BLaER1 (cell line): ENCODE results near the gene TMEM201.
"Not testable (repeated sequence)": the region's sequence is repeated elsewhere in the genome, so short reads cannot be mapped to it uniquely, and the experiment has no call there.

Source experiments
- H3K27ac ChIP-seq: shearing (Covaris generic); formaldehyde crosslinking; 2 replicates; pipeline ENCODE4 v1.8.1; 2022
- H3K27me3 ChIP-seq: shearing (Covaris generic); formaldehyde crosslinking; 2 replicates; pipeline ENCODE4 v1.8.1; 2022
- H3K36me3 ChIP-seq: shearing (Covaris generic); formaldehyde crosslinking; 2 replicates; pipeline ENCODE4 v1.8.1; 2022
- H3K4me1 ChIP-seq: shearing (Covaris generic); formaldehyde crosslinking; 2 replicates; pipeline ENCODE4 v1.8.1; 2022
- H3K4me2 ChIP-seq: shearing (Covaris generic); formaldehyde crosslinking; 2 replicates; pipeline ENCODE4 v1.8.1; 2022
- H3K4me3 ChIP-seq: shearing (Covaris generic); formaldehyde crosslinking; 2 replicates; pipeline ENCODE4 v1.8.1; 2022
- H3K9ac ChIP-seq: shearing (Covaris generic); formaldehyde crosslinking; 2 replicates; pipeline ENCODE4 v1.8.1; 2022
- H3K9me3 ChIP-seq: shearing (Covaris generic); formaldehyde crosslinking; 2 replicates; pipeline ENCODE4 v1.8.1; 2022
- H4K20me1 ChIP-seq: shearing (Covaris generic); formaldehyde crosslinking; 2 replicates; pipeline ENCODE4 v1.8.1; 2022
- Cebpa-rat ChIP-seq: shearing (Covaris generic); IDR thresholded peaks from 2 replicates; pipeline ENCODE4 v1.8.1; 2022

The TMEM201 gene

GRCh38 chr1:9615316-9616063 lies 26.8 kb downstream of the TMEM201 start:
- H3K27ac ChIP-seq: no peak overlapping the region
- 0 out of 2 replicates have a peak, but pooled peaks cover 8% of the 10 kb centered on the region for H3K4me1 ChIP-seq
- H3K4me3 ChIP-seq: no peak overlapping the region
- no peak overlapping the region for H3K9ac ChIP-seq
- no peaks in the 10 kb centered on the region for H3K27me3 ChIP-seq
- no peak for TF ChIP-seq Cebpa-rat
- H3K36me3 ChIP-seq: peaks cover 48% of the 10 kb centered on the region
- H3K9me3 ChIP-seq: no peaks in the 10 kb centered on the region
- peaks cover 28% of the 10 kb centered on the region for H4K20me1 ChIP-seq
- no peak overlapping the region for H3K4me2 ChIP-seq

GRCh38 chr1:9618909-9619679 lies 30.4 kb downstream of the TMEM201 start:
- TF ChIP-seq Cebpa-rat: no peak
- no peak overlapping the region for H3K4me2 ChIP-seq
- H3K36me3 ChIP-seq: peaks cover 12% of the 10 kb centered on the region
- H3K27me3 ChIP-seq: no peaks in the 10 kb centered on the region
- H3K27ac ChIP-seq: no peak overlapping the region
- H4K20me1 ChIP-seq: peaks cover 12% of the 10 kb centered on the region
- H3K4me1 ChIP-seq: peaks cover 9% of the 10 kb centered on the region
- H3K9me3 ChIP-seq: no peaks in the 10 kb centered on the region
- H3K9ac ChIP-seq: no peak overlapping the region
- H3K4me3 ChIP-seq: no peak overlapping the region

GRCh38 chr1:9621032-9621431 lies 32.3 kb downstream of the TMEM201 start:
- no peaks in the 10 kb centered on the region for H3K36me3 ChIP-seq
- H4K20me1 ChIP-seq: no peaks in the 10 kb centered on the region
- H3K9me3 ChIP-seq: no peaks in the 10 kb centered on the region
- no peak overlapping the region for H3K27ac ChIP-seq
- peaks cover 20% of the 10 kb centered on the region for H3K4me1 ChIP-seq
- no peak overlapping the region for H3K4me3 ChIP-seq
- H3K9ac ChIP-seq: no peak overlapping the region
- no peaks in the 10 kb centered on the region for H3K27me3 ChIP-seq
- TF ChIP-seq Cebpa-rat: no peak
- no peak overlapping the region for H3K4me2 ChIP-seq

GRCh38 chr1:9624081-9624480 lies 35.4 kb downstream of the TMEM201 start:
- no peak overlapping the region for H3K9ac ChIP-seq
- no peak for TF ChIP-seq Cebpa-rat

GRCh38 chr1:9625030-9625429 lies 36.3 kb downstream of the TMEM201 start:
- H3K27me3 ChIP-seq, H3K4me3 ChIP-seq, H3K27ac ChIP-seq, H4K20me1 ChIP-seq, H3K9me3 ChIP-seq, H3K9ac ChIP-seq, H3K36me3 ChIP-seq, H3K4me2 ChIP-seq: not testable (repeated sequence)
- H3K4me1 ChIP-seq: peaks cover 56% of the 10 kb centered on the region

More at GRCh38 chr1:9624081-9624480, 35.4 kb downstream of the TMEM201 start:
- Histone ChIP-seq H3K9me3 (no peaks in the 10 kb centered on the region), H3K4me2 (peak overlapping the region; percentile 32), H3K27ac (no peak overlapping the region), H3K36me3 (no peaks in the 10 kb centered on the region), H3K27me3 (no peaks in the 10 kb centered on the region), H3K4me1 (peaks cover 46% of the 10 kb centered on the region), H4K20me1 (no peaks in the 10 kb centered on the region), H3K4me3 (no peak overlapping the region)

- H4K20me1 ChIP-seq: no peaks in the 10 kb centered on the region
- no peaks in the 10 kb centered on the region for H3K9me3 ChIP-seq
- peaks cover 68% of the 10 kb centered on the region for H3K4me1 ChIP-seq
- TF ChIP-seq Cebpa-rat: no peak
- H3K27me3 ChIP-seq: no peaks in the 10 kb centered on the region
- H3K36me3 ChIP-seq: no peaks in the 10 kb centered on the region
- H3K9ac ChIP-seq: peak overlapping the region; percentile 59; the same call in 1 of the 2 replicates
- peak overlapping the region; percentile 61 for H3K27ac ChIP-seq
- peak overlapping the region; percentile 84 for H3K4me2 ChIP-seq
- peak overlapping the region; percentile 64 for H3K4me3 ChIP-seq
These were observed 37.5 kb downstream of the TMEM201 start for GRCh38 chr1:9626201-9626608.

GRCh38 chr1:9628541-9629444 lies 40.1 kb downstream of the TMEM201 start:
- Histone ChIP-seq H3K36me3 (0 out of 2 replicates have a peak, but pooled peaks cover under 1% of the 10 kb centered on the region), H3K27me3 (no peaks in the 10 kb centered on the region), H3K4me3 (peak overlapping the region; percentile 33; the same call in 1 of the 2 replicates), H3K27ac (peak overlapping the region; percentile 80), H3K4me2 (peak overlapping the region; percentile 84), H3K4me1 (peaks cover 78% of the 10 kb centered on the region), H3K9ac (peak overlapping the region; percentile 58; the same call in 1 of the 2 replicates), H4K20me1 (no peaks in the 10 kb centered on the region), H3K9me3 (no peaks in the 10 kb centered on the region)
- TF ChIP-seq Cebpa-rat: no peak

GRCh38 chr1:9629445-9630201 lies 40.9 kb downstream of the TMEM201 start:
- H3K4me3 ChIP-seq: peak overlapping the region; percentile 60
- peak overlapping the region; percentile 80 for H3K27ac ChIP-seq
- H3K27me3 ChIP-seq: no peaks in the 10 kb centered on the region
- TF ChIP-seq Cebpa-rat: no peak
- peaks cover 8% of the 10 kb centered on the region for H3K9me3 ChIP-seq
- H3K4me2 ChIP-seq: peak overlapping the region; percentile 84
- 0 out of 2 replicates have a peak, but pooled peaks cover 7% of the 10 kb centered on the region for H3K36me3 ChIP-seq
- H3K4me1 ChIP-seq: peaks cover 79% of the 10 kb centered on the region
- peak overlapping the region; percentile 69 for H3K9ac ChIP-seq
- no peaks in the 10 kb centered on the region for H4K20me1 ChIP-seq
